Endothelial cell of hepatic sinusoid (primary cell): ENCODE results near the gene DOCK10.

Experiments used
- in situ Hi-C: cut with HindIII; loops from 2 replicates; pipeline ENCODE4 v1.10.0; 2017; ENCODE audit warnings: low sequenced_read_pairs

Gene DOCK10

GRCh38 chr2:224847381-224847780, 194.9 kb downstream of the DOCK10 start:
- in situ Hi-C loops, result no loop called here

- in situ Hi-C loops, result no loop called here
These were observed 195.6 kb downstream of the DOCK10 start for GRCh38 chr2:224846686-224847085.

DNA sequence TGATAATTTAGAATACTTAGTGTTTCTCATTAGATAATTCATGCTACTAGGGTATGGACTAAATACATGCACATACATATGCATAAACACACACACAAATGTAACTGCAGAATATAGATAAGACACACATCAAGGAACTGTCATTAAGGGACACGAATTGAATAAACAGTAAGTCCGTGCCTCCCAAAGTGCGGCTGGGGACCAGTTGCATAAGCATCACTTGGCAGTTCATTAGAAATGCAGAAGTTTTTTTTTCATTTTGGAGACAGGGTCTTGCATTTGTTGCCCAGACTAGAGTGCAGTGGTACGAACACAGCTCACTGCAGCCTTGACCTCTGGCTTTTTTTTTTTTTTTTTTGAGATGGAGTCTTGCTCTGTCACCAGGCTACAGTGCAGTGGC, 196.1 kb downstream of the DOCK10 start:
- in situ Hi-C loops, result no loop called here

- in situ Hi-C loops, result loop anchor here (5.0 kb wide), 1 partner anchor 49 kb away; no protein-coding TSS in a partner anchor
These were observed 199.1 kb downstream of the DOCK10 start for GRCh38 chr2:224843141-224843540.

- in situ Hi-C loops, result loop anchor here (5.0 kb wide), 1 partner anchor 50 kb away; no protein-coding TSS in a partner anchor
These were observed 200.4 kb downstream of the DOCK10 start for GRCh38 chr2:224841910-224842309.

DNA sequence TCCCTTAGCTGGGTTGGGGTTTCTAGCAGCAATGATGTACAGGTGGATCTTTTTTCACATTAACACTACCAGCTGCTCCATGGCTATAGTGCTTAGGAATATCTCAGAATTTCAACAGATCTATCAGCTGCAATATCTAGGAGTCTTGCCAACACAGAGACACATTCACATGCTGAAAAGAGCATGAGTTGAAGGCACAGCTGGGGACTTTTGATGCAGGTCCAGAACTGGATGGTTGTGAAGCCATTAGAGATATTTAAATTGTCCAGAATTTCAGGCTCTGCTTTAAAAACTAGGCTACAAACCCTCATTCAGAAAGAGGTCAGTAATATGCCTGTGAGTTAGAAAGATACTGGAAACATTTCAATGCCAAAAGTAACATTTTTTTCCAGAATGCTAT, 203.9 kb downstream of the DOCK10 start:
- in situ Hi-C loops, result no loop called here

DNA sequence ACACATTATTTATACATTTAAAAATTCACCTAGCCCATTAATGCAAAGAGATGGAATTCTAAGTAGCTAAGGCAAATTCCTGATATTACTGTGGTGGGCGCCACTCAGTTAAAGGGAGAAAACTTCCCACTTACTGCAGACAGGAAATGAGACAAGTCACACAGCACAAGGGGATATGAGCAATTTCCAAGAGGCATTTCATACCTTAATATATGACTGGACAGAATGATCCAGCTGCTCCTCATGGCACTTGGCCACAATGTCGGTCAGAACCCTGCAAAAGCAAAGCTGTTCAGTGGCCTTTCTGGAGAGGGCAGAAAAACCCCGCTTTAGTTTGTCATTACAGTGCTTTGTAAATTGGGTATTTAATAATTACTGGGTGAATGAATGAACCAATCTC, 204.7 kb downstream of the DOCK10 start:
- in situ Hi-C loops, result no loop called here

GRCh38 chr2:224837066-224837465, 205.2 kb downstream of the DOCK10 start:
- in situ Hi-C loops, result no loop called here

DNA sequence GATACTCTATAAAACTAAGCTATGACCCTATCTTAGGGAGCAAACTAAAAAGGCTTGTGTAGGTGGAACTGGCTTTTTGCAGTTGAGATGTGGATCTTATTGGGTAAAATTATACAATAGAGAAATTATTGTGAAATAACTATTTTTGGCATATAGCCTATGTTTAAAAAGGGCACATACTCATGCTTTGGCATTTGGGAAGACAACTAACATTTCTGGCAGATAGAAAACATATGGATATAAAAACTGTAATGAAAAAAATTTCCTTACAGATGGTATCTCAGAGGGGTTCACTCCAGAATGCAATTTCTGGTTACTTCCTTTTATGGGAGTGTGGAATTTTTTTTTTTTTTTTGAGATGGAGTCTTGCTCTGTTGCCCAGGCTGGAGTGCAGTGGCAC, 206.0 kb downstream of the DOCK10 start:
- in situ Hi-C loops, result no loop called here

- in situ Hi-C loops, result no loop called here
These were observed 206.9 kb downstream of the DOCK10 start for GRCh38 chr2:224835405-224835804.

GRCh38 chr2:224833986-224834385, 208.3 kb downstream of the DOCK10 start:
- in situ Hi-C loops, result loop anchor here (5.0 kb wide), 1 partner anchor 98 kb away; no protein-coding TSS in a partner anchor

GRCh38 chr2:224832207-224832606, 210.1 kb downstream of the DOCK10 start:
- in situ Hi-C loops, result loop anchor here (5.0 kb wide), 1 partner anchor 100 kb away; no protein-coding TSS in a partner anchor

- in situ Hi-C loops, result loop anchor here (5.0 kb wide), 1 partner anchor 101 kb away; no protein-coding TSS in a partner anchor
These were observed 210.7 kb downstream of the DOCK10 start for GRCh38 chr2:224831530-224831929.

- in situ Hi-C loops, result no loop called here
These were observed 221.8 kb downstream of the DOCK10 start for GRCh38 chr2:224820283-224820991.

GRCh38 chr2:224819075-224819474, 223.2 kb downstream of the DOCK10 start:
- in situ Hi-C loops, result no loop called here

- in situ Hi-C loops, result no loop called here
These were observed 224.6 kb downstream of the DOCK10 start for GRCh38 chr2:224817676-224818075.

- in situ Hi-C loops, result no loop called here
These were observed 225.5 kb downstream of the DOCK10 start for GRCh38 chr2:224816816-224817215.

- in situ Hi-C loops, result no loop called here
These were observed 228.7 kb downstream of the DOCK10 start for GRCh38 chr2:224813578-224813977.

- in situ Hi-C loops, result no loop called here
These were observed 234.9 kb downstream of the DOCK10 start for GRCh38 chr2:224807153-224807964.

GRCh38 chr2:224803930-224804329, 238.3 kb downstream of the DOCK10 start:
- in situ Hi-C loops, result no loop called here

GRCh38 chr2:224802407-224802806, 239.9 kb downstream of the DOCK10 start:
- in situ Hi-C loops, result no loop called here

GRCh38 chr2:224801360-224801759, 240.9 kb downstream of the DOCK10 start:
- in situ Hi-C loops, result no loop called here
